Ureter (tissue), 1 donor: ENCODE results near the gene TEX36. TPM values are rescaled to one million over a fixed set of nuclear protein-coding genes. Genes with fewer than 3 reads are reported as not detected.
"Not testable (repeated sequence)": the region's sequence is repeated elsewhere in the genome, so short reads cannot be mapped to it uniquely, and the experiment has no call there.

Source experiments
- DNase-seq: peaks from one replicate; pipeline ENCODE4 v3.0.0-alpha.2; 2020; ENCODE audit warnings: low spot score
- total RNA-seq: library from RNA; stranded (reverse); gene quantifications from one replicate; pipeline ENCODE4 v1.2.4, GENCODE V29; 2023
- donor health status: DM: yes; HTN: yes; CAD: no.

TEX36 gene
- total RNA-seq, 1 donor from 2014 or later, result not detected

GRCh38 chr10:125692196-125692595, 9.2 kb upstream of the TEX36 start:
- DNase-seq, result no peak

DNA sequence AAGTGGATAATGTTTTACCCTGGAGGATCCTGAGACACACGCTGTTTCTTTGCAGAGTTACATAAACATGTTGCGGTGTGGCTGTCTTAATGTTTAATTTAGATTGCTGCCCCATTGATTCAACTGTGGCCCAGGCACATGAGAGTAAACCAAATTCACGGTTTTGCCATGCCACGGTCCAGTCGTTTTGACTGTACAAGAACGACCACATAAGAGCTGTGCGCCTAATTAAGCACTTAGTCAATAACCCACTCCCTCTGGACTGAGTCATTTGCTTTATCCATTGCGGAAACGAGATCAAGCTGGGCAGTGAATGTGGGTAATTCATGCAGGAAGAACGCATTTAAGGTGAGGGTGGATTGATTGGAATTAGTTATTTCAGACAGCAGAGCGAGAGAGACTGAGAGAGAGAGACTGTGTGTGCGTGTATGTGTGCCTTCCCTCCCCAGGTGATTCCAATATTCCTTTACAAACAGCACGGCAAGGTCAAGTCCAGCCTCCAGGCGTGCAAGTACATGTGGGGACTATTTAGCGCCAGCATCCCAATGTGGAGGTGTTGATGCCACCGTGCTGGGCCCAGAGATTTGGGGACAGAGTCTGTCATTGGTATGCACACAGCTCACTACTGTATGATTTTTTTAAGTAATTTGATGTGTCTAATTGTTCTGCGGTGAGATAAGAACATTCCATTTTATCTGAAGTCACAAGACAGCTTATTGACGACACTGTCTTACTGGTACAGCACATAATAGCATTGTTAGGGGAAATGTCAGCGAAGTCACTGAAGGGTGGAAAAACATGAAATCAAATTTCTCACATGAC, 8.4 kb upstream of the TEX36 start:
- DNase-seq, result no peak

- no peak for DNase-seq
Measured at GRCh38 chr10:125689955-125690569, 7.1 kb upstream of the TEX36 start.

GRCh38 chr10:125687507-125688185, 4.7 kb upstream of the TEX36 start:
- no peak for DNase-seq

GRCh38 chr10:125684581-125684980, 1.6 kb upstream of the TEX36 start:
- no peak for DNase-seq

DNA sequence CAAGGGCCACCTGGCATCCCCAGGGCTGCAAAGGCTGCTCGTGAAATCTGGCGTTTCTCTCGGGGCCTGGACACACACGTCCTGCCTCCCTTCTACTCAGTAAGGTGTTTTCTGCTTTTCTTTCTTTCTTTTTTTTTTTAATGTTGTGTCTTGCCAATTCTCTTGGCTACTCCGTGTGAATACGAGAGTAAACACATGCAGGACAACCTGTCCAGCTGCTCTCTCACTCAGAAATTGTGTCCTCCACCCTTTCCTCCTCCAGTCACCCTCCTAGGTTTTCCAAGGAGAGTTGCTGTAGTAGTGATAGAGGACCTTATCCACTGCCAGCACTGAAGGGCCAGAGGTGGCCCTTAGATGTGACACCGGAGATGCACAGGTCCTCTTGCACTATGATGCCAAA, 858 bp upstream of the TEX36 start:
- DNase-seq, result no peak

- DNase-seq, result no peak
Measured at GRCh38 chr10:125679436-125679835, 3.5 kb downstream of the TEX36 start.

GRCh38 chr10:125672884-125673283, 10.1 kb downstream of the TEX36 start:
- no peak for DNase-seq

GRCh38 chr10:125662584-125662983, 20.4 kb downstream of the TEX36 start:
- DNase-seq, result no peak

DNA sequence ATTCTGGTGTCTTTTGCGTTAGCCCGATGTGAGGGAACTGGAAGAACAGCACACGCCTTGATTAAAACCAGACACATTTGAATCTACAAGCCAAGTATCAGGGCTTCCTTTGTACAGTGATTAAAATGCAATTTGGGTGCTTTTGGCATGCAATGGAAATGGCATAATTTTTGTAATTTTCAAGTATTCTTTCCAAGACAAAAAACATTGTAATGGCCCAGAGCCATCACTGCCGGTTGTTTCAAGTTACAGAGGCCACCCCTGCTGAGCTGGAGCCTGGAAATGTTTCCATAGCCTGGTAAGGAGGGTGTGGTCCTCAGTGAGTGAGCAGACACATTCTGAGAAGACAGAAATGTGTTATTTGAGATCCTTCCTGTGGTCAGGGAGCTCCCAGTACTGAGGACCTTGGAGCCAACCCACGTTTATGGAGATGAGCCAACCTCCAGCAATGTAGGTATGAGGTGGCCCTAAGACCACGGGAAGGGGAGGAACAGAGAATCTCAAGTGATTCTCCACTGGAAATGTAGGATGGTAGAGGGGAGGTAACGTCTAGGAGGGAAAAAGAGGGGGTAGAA, 20.9 kb downstream of the TEX36 start:
- no peak for DNase-seq

- no peak for DNase-seq
Measured at GRCh38 chr10:125661431-125661940, 21.5 kb downstream of the TEX36 start.

- DNase-seq, result no peak
Measured at GRCh38 chr10:125659071-125659470, 23.9 kb downstream of the TEX36 start.

- no peak for DNase-seq
Measured at GRCh38 chr10:125656523-125656922, 26.4 kb downstream of the TEX36 start.

GRCh38 chr10:125653113-125653512, 29.9 kb downstream of the TEX36 start:
- DNase-seq, result not testable (repeated sequence)

GRCh38 chr10:125646311-125646710, 36.7 kb downstream of the TEX36 start:
- no peak for DNase-seq

- no peak for DNase-seq
Measured at GRCh38 chr10:125641398-125641797, 41.6 kb downstream of the TEX36 start.

DNA sequence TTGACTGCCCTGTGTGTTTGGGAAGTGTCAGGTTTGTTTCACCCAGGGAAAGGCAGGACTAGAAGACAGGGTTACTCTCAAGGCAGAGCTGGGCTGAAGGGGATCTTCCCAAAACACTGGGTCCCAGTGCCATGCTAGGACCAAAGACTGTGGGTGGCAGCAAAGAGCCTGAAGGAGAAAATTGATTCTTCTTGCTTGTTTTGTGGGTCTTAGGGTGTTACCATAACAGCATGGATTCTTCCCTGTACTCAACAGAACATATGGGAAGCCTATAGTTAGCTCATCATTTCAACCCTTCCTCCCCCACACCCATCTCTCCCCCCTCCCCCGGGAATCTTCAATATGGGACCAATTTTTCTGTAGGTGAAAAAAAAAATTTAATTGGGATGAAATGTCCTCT, 42.3 kb downstream of the TEX36 start:
- no peak for DNase-seq

DNA sequence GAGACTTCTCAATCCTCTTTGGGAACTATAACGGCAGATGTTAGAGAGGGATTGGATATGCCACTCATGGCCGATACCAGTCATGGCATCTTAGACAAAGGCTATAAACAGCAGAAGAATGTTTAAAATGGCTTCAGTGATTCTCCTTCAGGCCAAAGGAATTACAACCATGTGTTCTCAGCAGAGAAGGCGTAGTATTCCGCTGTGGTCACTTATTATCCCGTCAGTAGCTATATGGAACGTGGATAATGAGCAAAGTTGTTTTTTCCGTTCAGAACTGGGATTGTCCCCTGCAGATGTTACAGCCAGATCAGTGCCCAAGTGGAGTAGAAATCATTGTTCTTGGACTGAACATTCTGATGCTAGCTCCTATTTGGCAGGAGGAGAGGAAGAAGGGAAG, 43.1 kb downstream of the TEX36 start:
- no peak for DNase-seq

GRCh38 chr10:125638555-125638954, 44.4 kb downstream of the TEX36 start:
- DNase-seq, result no peak

GRCh38 chr10:125637496-125637895, 45.5 kb downstream of the TEX36 start:
- DNase-seq, result no peak

DNA sequence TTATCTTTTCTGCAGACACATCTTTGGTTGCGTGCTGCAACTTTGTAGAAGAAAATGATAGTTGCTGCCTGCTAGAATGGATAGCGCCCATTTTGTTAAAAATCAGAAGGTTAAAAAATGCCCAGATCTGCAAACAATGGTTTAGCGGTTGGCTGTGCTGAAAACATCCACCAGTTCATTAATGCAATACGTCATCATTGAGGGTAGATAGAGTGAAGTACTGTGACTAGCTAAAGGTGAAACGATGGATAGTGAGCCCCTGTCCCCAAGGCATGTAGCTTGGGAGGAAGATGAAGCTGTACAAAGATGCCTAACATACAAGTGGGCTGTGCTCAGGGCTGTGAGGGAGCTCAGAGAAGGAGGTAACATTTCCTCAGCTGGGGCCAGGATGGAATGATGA, 48.4 kb downstream of the TEX36 start:
- DNase-seq, result no peak

DNA sequence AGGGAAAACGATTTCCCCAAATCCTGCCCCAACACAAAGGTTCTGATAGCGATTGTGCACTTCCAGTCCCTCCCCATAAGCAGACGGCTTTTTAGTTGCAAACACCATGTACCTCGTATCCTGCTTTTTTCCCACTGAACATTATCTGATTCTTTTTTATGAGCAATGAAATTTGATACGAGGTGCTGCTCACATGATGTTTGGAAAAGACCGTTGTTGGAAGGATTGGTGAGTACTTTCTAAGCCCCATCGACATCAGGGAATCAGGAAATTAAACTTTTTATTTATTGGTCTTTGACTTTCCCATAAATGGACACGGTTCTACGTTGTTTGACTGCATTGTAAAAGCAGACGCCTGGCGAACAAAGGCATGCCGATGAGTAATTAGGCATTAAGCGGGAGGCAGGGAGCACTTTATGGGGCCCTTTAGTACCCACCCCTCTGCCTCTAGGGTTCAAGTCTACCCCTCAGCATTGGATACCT, 49.4 kb downstream of the TEX36 start:
- DNase-seq, result no peak
